ENCODE data around the gene NKX1-2. TPM values are rescaled to one million over a fixed set of nuclear protein-coding genes. Genes with fewer than 3 reads are reported as not detected.

The NKX1-2 gene
- total RNA-seq, 1 experiment from 2014 or later, result 0.36 TPM

GRCh38 chr10:124464028-124464965 lies 14.5 kb upstream of the NKX1-2 start:
- DNase-seq, result no peak
- H3K27me3 ChIP-seq, result no peaks in the 10 kb centered on the region
- H3K4me3 ChIP-seq, result no peak overlapping the region
- H3K36me3 ChIP-seq, result no peaks in the 10 kb centered on the region
- H3K9me3 ChIP-seq, result no peaks in the 10 kb centered on the region

- Histone ChIP-seq H3K36me3 (no peaks in the 10 kb centered on the region), H3K9me3 (no peaks in the 10 kb centered on the region), H3K4me3 (peak overlapping the region; percentile 64), H3K27me3 (no peaks in the 10 kb centered on the region)
- DNase-seq, result no peak
Measured at GRCh38 chr10:124462348-124462695, 12.5 kb upstream of the NKX1-2 start.

GRCh38 chr10:124461642-124462347 lies 12.0 kb upstream of the NKX1-2 start, which contains the start of gene LHPP:
Gene LHPP (plus strand): TSS chr10:124461823. CDS start chr10:124461863, 40 bp downstream.
- Histone ChIP-seq H3K36me3 (no peaks in the 10 kb centered on the region), H3K9me3 (no peaks in the 10 kb centered on the region), H3K27me3 (no peaks in the 10 kb centered on the region)

GRCh38 chr10:124460144-124460543 lies 10.3 kb upstream of the NKX1-2 start:
- Histone ChIP-seq H3K36me3 (no peaks in the 10 kb centered on the region), H3K4me3 (no peak overlapping the region), H3K9me3 (no peaks in the 10 kb centered on the region), H3K27me3 (peaks cover under 1% of the 10 kb centered on the region; the same call in 1 of the 2 replicates)
- DNase-seq, result no peak

More at GRCh38 chr10:124461642-124462347, 12.0 kb upstream of the NKX1-2 start, which contains the start of gene LHPP:
- H3K4me3 ChIP-seq, result peak within 1 kb of the TSS; percentile 64
- peak; percentile 86 for DNase-seq

GRCh38 chr10:124459395-124459794 lies 9.6 kb upstream of the NKX1-2 start:
- Histone ChIP-seq H3K36me3 (no peaks in the 10 kb centered on the region), H3K9me3 (no peaks in the 10 kb centered on the region), H3K4me3 (no peak overlapping the region), H3K27me3 (peaks cover 5% of the 10 kb centered on the region; the same call in 1 of the 2 replicates)
- DNase-seq, result no peak

GRCh38 chr10:124458889-124459288 lies 9.1 kb upstream of the NKX1-2 start:
- H3K27me3 ChIP-seq, result peaks cover 8% of the 10 kb centered on the region; the same call in 1 of the 2 replicates
- H3K4me3 ChIP-seq, result no peak overlapping the region
- no peaks in the 10 kb centered on the region for H3K36me3 ChIP-seq
- no peaks in the 10 kb centered on the region for H3K9me3 ChIP-seq
- DNase-seq, result no peak

- Histone ChIP-seq H3K36me3 (no peaks in the 10 kb centered on the region), H3K4me3 (no peak overlapping the region), H3K9me3 (no peaks in the 10 kb centered on the region), H3K27me3 (peaks cover 8% of the 10 kb centered on the region; the same call in 1 of the 2 replicates)
- no peak for DNase-seq
Measured at GRCh38 chr10:124458473-124458872, 8.6 kb upstream of the NKX1-2 start.

- H3K27me3 ChIP-seq, result peaks cover 14% of the 10 kb centered on the region
- no peaks in the 10 kb centered on the region for H3K36me3 ChIP-seq
- no peaks in the 10 kb centered on the region for H3K9me3 ChIP-seq
- H3K4me3 ChIP-seq, result no peak overlapping the region
- no peak for DNase-seq
Measured at GRCh38 chr10:124455441-124455840, 5.6 kb upstream of the NKX1-2 start.

GRCh38 chr10:124453960-124454610 lies 4.2 kb upstream of the NKX1-2 start:
- Histone ChIP-seq H3K27me3 (peaks cover 25% of the 10 kb centered on the region), H3K9me3 (no peaks in the 10 kb centered on the region)

GRCh38 chr10:124451276-124451675 lies 1.4 kb upstream of the NKX1-2 start:
- no peaks in the 10 kb centered on the region for H3K36me3 ChIP-seq
- no peak for DNase-seq
- no peak overlapping the region for H3K4me3 ChIP-seq
- peaks cover 30% of the 10 kb centered on the region for H3K27me3 ChIP-seq
- H3K9me3 ChIP-seq, result no peaks in the 10 kb centered on the region

More at GRCh38 chr10:124453960-124454610, 4.2 kb upstream of the NKX1-2 start:
- no peaks in the 10 kb centered on the region for H3K36me3 ChIP-seq
- no peak overlapping the region for H3K4me3 ChIP-seq
- DNase-seq, result no peak

- no peak for DNase-seq
- no peak overlapping the region for H3K4me3 ChIP-seq
- no peaks in the 10 kb centered on the region for H3K36me3 ChIP-seq
- H3K9me3 ChIP-seq, result no peaks in the 10 kb centered on the region
- peaks cover 30% of the 10 kb centered on the region for H3K27me3 ChIP-seq
Measured at GRCh38 chr10:124450783-124451057, 885 bp upstream of the NKX1-2 start.

- Histone ChIP-seq H3K9me3 (no peaks in the 10 kb centered on the region), H3K36me3 (no peaks in the 10 kb centered on the region), H3K4me3 (peak overlapping the region; percentile 36), H3K27me3 (peaks cover 25% of the 10 kb centered on the region)
- DNase-seq, result peak; percentile 42
Measured at GRCh38 chr10:124449170-124450011, 444 bp downstream of the NKX1-2 start.

GRCh38 chr10:124448696-124449169 lies 1.1 kb downstream of the NKX1-2 start:
- H3K36me3 ChIP-seq, result no peaks in the 10 kb centered on the region
- no peak overlapping the region for H3K4me3 ChIP-seq
- no peaks in the 10 kb centered on the region for H3K9me3 ChIP-seq
- peaks cover 25% of the 10 kb centered on the region for H3K27me3 ChIP-seq
- no peak for DNase-seq

GRCh38 chr10:124447751-124448466 lies 1.9 kb downstream of the NKX1-2 start:
- no peaks in the 10 kb centered on the region for H3K36me3 ChIP-seq
- no peaks in the 10 kb centered on the region for H3K9me3 ChIP-seq
- DNase-seq, result no peak
- H3K27me3 ChIP-seq, result peaks cover 25% of the 10 kb centered on the region
- H3K4me3 ChIP-seq, result no peak overlapping the region

GRCh38 chr10:124446830-124447750 lies 2.7 kb downstream of the NKX1-2 start:
- no peak for DNase-seq
- Histone ChIP-seq H3K4me3 (no peak overlapping the region), H3K36me3 (no peaks in the 10 kb centered on the region), H3K9me3 (no peaks in the 10 kb centered on the region), H3K27me3 (peaks cover 25% of the 10 kb centered on the region)

All from MG63 (cell line).